Measurements from ENCODE around the gene CREB3L2.

DNA sequence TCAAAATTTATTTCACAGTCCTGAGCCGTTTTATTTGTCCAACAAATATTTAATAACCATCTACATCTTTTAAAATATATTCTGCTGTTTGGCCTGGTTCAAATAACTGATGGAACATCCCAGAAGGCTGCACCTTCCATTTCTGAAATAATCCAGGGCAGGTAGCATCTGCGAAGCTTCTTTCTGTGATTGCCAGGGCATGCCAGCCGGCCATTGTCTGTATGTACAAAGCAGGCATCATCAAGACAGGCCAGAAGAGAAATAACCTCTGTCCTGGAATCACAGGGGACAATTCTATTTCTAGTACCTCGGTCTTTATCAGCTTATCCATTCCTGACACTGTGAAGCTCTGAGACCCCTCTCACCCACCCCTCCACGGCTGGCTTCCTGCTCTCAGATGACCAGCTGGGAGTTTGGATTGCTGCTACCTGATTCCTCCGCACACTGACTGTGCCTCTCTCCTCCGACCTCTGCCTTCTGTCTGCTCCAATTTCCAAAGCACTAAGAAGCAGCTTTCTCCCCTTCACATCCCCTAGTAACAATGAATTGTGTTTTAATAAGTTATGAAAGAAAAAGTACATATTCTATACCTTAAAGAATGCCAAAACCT lies 163.1 kb downstream of the CREB3L2 start:
- TF ChIP-seq, protein P1, sequence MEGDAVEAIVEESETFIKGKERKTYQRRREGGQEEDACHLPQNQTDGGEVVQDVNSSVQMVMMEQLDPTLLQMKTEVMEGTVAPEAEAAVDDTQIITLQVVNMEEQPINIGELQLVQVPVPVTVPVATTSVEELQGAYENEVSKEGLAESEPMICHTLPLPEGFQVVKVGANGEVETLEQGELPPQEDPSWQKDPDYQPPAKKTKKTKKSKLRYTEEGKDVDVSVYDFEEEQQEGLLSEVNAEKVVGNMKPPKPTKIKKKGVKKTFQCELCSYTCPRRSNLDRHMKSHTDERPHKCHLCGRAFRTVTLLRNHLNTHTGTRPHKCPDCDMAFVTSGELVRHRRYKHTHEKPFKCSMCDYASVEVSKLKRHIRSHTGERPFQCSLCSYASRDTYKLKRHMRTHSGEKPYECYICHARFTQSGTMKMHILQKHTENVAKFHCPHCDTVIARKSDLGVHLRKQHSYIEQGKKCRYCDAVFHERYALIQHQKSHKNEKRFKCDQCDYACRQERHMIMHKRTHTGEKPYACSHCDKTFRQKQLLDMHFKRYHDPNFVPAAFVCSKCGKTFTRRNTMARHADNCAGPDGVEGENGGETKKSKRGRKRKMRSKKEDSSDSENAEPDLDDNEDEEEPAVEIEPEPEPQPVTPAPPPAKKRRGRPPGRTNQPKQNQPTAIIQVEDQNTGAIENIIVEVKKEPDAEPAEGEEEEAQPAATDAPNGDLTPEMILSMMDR (conservative IDR thresholded peaks at IDR 0.05; ENCODE audit: low read length) = no peak
- TF ChIP-seq EZH2phosphoT487 (IDR thresholded peaks at IDR 0.05; ENCODE audit: borderline replicate concordance, low read depth, low read length) = no peak

Data from OCI-LY7 (cell line).